Glomerular visceral epithelial cell (primary cell): ENCODE results near the gene RFT1.

Experiments
- DNase-seq: peaks from one replicate; pipeline ENCODE4 v3.0.0-alpha.2; 2016; ENCODE audit errors: extremely low spot score

The RFT1 gene

GRCh38 chr3:53126601-53127000, 3.6 kb downstream of the RFT1 start:
- no peak for DNase-seq

- DNase-seq = no peak
Observed at GRCh38 chr3:53123953-53124352, 6.3 kb downstream of the RFT1 start.

- no peak for DNase-seq
Observed at GRCh38 chr3:53123510-53123909, 6.7 kb downstream of the RFT1 start.

GRCh38 chr3:53122933-53123305, 7.3 kb downstream of the RFT1 start:
- DNase-seq = no peak

GRCh38 chr3:53122255-53122932, 7.8 kb downstream of the RFT1 start:
- DNase-seq = no peak

GRCh38 chr3:53120336-53120735, 9.9 kb downstream of the RFT1 start:
- no peak for DNase-seq

- DNase-seq = no peak
Observed at GRCh38 chr3:53116956-53117355, 13.3 kb downstream of the RFT1 start.

- peak; percentile 51 for DNase-seq
Observed at GRCh38 chr3:53114412-53115074, 15.7 kb downstream of the RFT1 start.

- DNase-seq = peak; percentile 79
Observed at GRCh38 chr3:53114011-53114400, 16.2 kb downstream of the RFT1 start.

GRCh38 chr3:53113293-53114010, 16.8 kb downstream of the RFT1 start:
- no peak for DNase-seq

- DNase-seq = no peak
Observed at GRCh38 chr3:53111822-53112221, 18.4 kb downstream of the RFT1 start.

- peak; percentile 8 for DNase-seq
Observed at GRCh38 chr3:53109891-53110771, 20.1 kb downstream of the RFT1 start.

GRCh38 chr3:53109190-53109589, 21.0 kb downstream of the RFT1 start:
- DNase-seq = peak; percentile 75

GRCh38 chr3:53104762-53105161, 25.5 kb downstream of the RFT1 start:
- no peak for DNase-seq

GRCh38 chr3:53103397-53104296, 26.6 kb downstream of the RFT1 start:
- no peak for DNase-seq

GRCh38 chr3:53102601-53103147, 27.6 kb downstream of the RFT1 start:
- no peak for DNase-seq

- DNase-seq = no peak
Observed at GRCh38 chr3:53101956-53102355, 28.3 kb downstream of the RFT1 start.

GRCh38 chr3:53100818-53101466, 29.3 kb downstream of the RFT1 start:
- DNase-seq = no peak

GRCh38 chr3:53097887-53098286, 32.3 kb downstream of the RFT1 start:
- DNase-seq = no peak

- no peak for DNase-seq
Observed at GRCh38 chr3:53092942-53093341, 37.3 kb downstream of the RFT1 start.
